Measurements from ENCODE around the gene SGCD.
A peak's percentile ranks its signal among the peaks of the same experiment; 100 is the strongest.

Gene SGCD

GRCh38 chr5:156716591-156717380 is 389.8 kb downstream of the SGCD start:
- H4K5ac ChIP-seq (ENCODE audit: low read length) = no peak overlapping the region
- peaks cover 3% of the 10 kb centered on the region for H3K4me1 ChIP-seq (ENCODE audit: control insufficient read depth, low read depth, low read length)
- H3K4me3 ChIP-seq (ENCODE audit: low read length) = no peak overlapping the region
- peak; percentile 25 for DNase-seq
- no peak overlapping the region for H2BK5ac ChIP-seq (ENCODE audit: low read length)
- no peaks in the 10 kb centered on the region for H3K79me1 ChIP-seq (ENCODE audit: low read length)
- H3K4me2 ChIP-seq (ENCODE audit: low read length) = no peak overlapping the region
- no peak overlapping the region for H3K18ac ChIP-seq (ENCODE audit: low read length)
- H2BK120ac ChIP-seq (ENCODE audit: low read depth, low read length) = no peak overlapping the region
- H4K8ac ChIP-seq (ENCODE audit: low read depth, low read length) = no peak overlapping the region
- WGBS (ENCODE audit: extremely low coverage, insufficient coverage, low lambda C conversion rate) = no CpG with 5 or more reads among the region's 4 CpGs
- H3K23ac ChIP-seq (ENCODE audit: low read length) = no peak overlapping the region
- no peaks in the 10 kb centered on the region for H3K27me3 ChIP-seq (ENCODE audit: insufficient read depth, low read length, poor library complexity)
- H3K36me3 ChIP-seq (ENCODE audit: control insufficient read depth, insufficient read depth, low read length) = no peaks in the 10 kb centered on the region
- H3K27ac ChIP-seq (ENCODE audit: low read depth, low read length) = no peak overlapping the region
- no peak overlapping the region for H2AK5ac ChIP-seq (ENCODE audit: low read length)
- H3K4ac ChIP-seq (ENCODE audit: low read depth, low read length) = no peak overlapping the region
- H2BK15ac ChIP-seq (replicated peaks; ENCODE audit: low read depth) = no peak overlapping the region
- no peak overlapping the region for H3K56ac ChIP-seq (ENCODE audit: low read length)
- no peaks in the 10 kb centered on the region for H3K79me2 ChIP-seq (ENCODE audit: control insufficient read depth, insufficient read depth, low read length)
- H3K9ac ChIP-seq (ENCODE audit: low read length) = no peak overlapping the region

GRCh38 chr5:156718985-156719384 is 392.0 kb downstream of the SGCD start:
- Histone ChIP-seq H2AK5ac (ENCODE audit: low read length) (no peak overlapping the region), H3K23ac (ENCODE audit: low read length) (no peak overlapping the region), H3K4me1 (ENCODE audit: control insufficient read depth, low read depth, low read length) (no peaks in the 10 kb centered on the region), H3K36me3 (ENCODE audit: control insufficient read depth, insufficient read depth, low read length) (no peaks in the 10 kb centered on the region), H2BK5ac (ENCODE audit: low read length) (no peak overlapping the region), H3K56ac (ENCODE audit: low read length) (no peak overlapping the region), H3K79me2 (ENCODE audit: control insufficient read depth, insufficient read depth, low read length) (no peaks in the 10 kb centered on the region), H3K79me1 (ENCODE audit: low read length) (no peaks in the 10 kb centered on the region), H3K18ac (ENCODE audit: low read length) (no peak overlapping the region), H3K9ac (ENCODE audit: low read length) (no peak overlapping the region), H3K27me3 (ENCODE audit: insufficient read depth, low read length, poor library complexity) (no peaks in the 10 kb centered on the region), H4K8ac (ENCODE audit: low read depth, low read length) (no peak overlapping the region), H3K4ac (ENCODE audit: low read depth, low read length) (no peak overlapping the region), H3K4me3 (ENCODE audit: low read length) (no peak overlapping the region), H3K4me2 (ENCODE audit: low read length) (no peak overlapping the region), H4K5ac (ENCODE audit: low read length) (no peak overlapping the region), H3K27ac (ENCODE audit: low read depth, low read length) (no peak overlapping the region), H2BK15ac (replicated peaks; ENCODE audit: low read depth) (no peak overlapping the region), H2BK120ac (ENCODE audit: low read depth, low read length) (no peak overlapping the region)
- no peak for DNase-seq
- no CpG with 5 or more reads among the region's 1 CpG for WGBS (ENCODE audit: extremely low coverage, insufficient coverage, low lambda C conversion rate)

GRCh38 chr5:156722358-156722757 is 395.4 kb downstream of the SGCD start:
- DNase-seq = no peak
- H3K4me3 ChIP-seq (ENCODE audit: low read length) = no peak overlapping the region

DNA sequence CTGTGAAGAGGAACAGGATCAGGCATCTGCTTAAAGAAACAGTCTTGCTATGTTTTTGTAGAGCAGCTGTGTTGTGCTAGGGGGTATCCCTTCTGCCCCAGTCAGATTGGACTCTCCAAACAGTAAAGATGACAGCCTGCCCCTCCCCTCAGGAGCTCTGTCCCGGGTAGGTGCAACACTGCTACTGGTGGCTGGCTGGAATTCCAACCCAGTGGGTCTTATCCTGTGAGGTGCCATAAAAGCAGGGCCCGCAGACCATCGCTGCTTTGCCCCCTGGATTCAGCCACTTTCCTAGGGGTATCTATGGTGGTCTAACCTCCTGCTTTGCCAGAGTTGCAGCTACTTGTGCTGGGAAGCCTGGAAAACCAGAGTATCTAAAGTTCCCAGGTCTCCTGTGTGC is 408.5 kb downstream of the SGCD start:
- H4K5ac ChIP-seq (ENCODE audit: low read length) = no peak overlapping the region
- H3K4me3 ChIP-seq (ENCODE audit: low read length) = no peak overlapping the region
- DNase-seq = no peak
- no peak overlapping the region for H3K27ac ChIP-seq (ENCODE audit: low read depth, low read length)
- H3K79me1 ChIP-seq (ENCODE audit: low read length) = no peaks in the 10 kb centered on the region
- H3K36me3 ChIP-seq (ENCODE audit: control insufficient read depth, insufficient read depth, low read length) = no peaks in the 10 kb centered on the region
- H3K79me2 ChIP-seq (ENCODE audit: control insufficient read depth, insufficient read depth, low read length) = no peaks in the 10 kb centered on the region
- H3K4ac ChIP-seq (ENCODE audit: low read depth, low read length) = no peak overlapping the region
- no peak overlapping the region for H3K9ac ChIP-seq (ENCODE audit: low read length)
- H2BK120ac ChIP-seq (ENCODE audit: low read depth, low read length) = no peak overlapping the region
- H3K4me2 ChIP-seq (ENCODE audit: low read length) = no peak overlapping the region
- no peaks in the 10 kb centered on the region for H3K27me3 ChIP-seq (ENCODE audit: insufficient read depth, low read length, poor library complexity)
- no peak overlapping the region for H2BK15ac ChIP-seq (replicated peaks; ENCODE audit: low read depth)
- H3K56ac ChIP-seq (ENCODE audit: low read length) = no peak overlapping the region
- H3K23ac ChIP-seq (ENCODE audit: low read length) = no peak overlapping the region
- H4K8ac ChIP-seq (ENCODE audit: low read depth, low read length) = no peak overlapping the region
- no peak overlapping the region for H2AK5ac ChIP-seq (ENCODE audit: low read length)
- H3K4me1 ChIP-seq (ENCODE audit: control insufficient read depth, low read depth, low read length) = no peaks in the 10 kb centered on the region
- WGBS (ENCODE audit: extremely low coverage, insufficient coverage, low lambda C conversion rate) = no CpG with 5 or more reads among the region's 3 CpGs
- H2BK5ac ChIP-seq (ENCODE audit: low read length) = no peak overlapping the region
- H3K18ac ChIP-seq (ENCODE audit: low read length) = no peak overlapping the region

More at GRCh38 chr5:156722358-156722757, 395.4 kb downstream of the SGCD start:
- no peaks in the 10 kb centered on the region for H3K79me2 ChIP-seq (ENCODE audit: control insufficient read depth, insufficient read depth, low read length)
- H3K4me1 ChIP-seq (ENCODE audit: control insufficient read depth, low read depth, low read length) = no peaks in the 10 kb centered on the region
- H3K79me1 ChIP-seq (ENCODE audit: low read length) = no peaks in the 10 kb centered on the region
- H3K4me2 ChIP-seq (ENCODE audit: low read length) = no peak overlapping the region
- H4K5ac ChIP-seq (ENCODE audit: low read length) = no peak overlapping the region
- H2AK5ac ChIP-seq (ENCODE audit: low read length) = no peak overlapping the region
- H3K9ac ChIP-seq (ENCODE audit: low read length) = no peak overlapping the region
- no peak overlapping the region for H3K27ac ChIP-seq (ENCODE audit: low read depth, low read length)
- H2BK15ac ChIP-seq (replicated peaks; ENCODE audit: low read depth) = no peak overlapping the region
- no peak overlapping the region for H2BK5ac ChIP-seq (ENCODE audit: low read length)
- no peak overlapping the region for H4K8ac ChIP-seq (ENCODE audit: low read depth, low read length)
- no peak overlapping the region for H3K4ac ChIP-seq (ENCODE audit: low read depth, low read length)
- no peaks in the 10 kb centered on the region for H3K27me3 ChIP-seq (ENCODE audit: insufficient read depth, low read length, poor library complexity)
- no peak overlapping the region for H3K18ac ChIP-seq (ENCODE audit: low read length)
- no peaks in the 10 kb centered on the region for H3K36me3 ChIP-seq (ENCODE audit: control insufficient read depth, insufficient read depth, low read length)
- no peak overlapping the region for H3K56ac ChIP-seq (ENCODE audit: low read length)
- H2BK120ac ChIP-seq (ENCODE audit: low read depth, low read length) = no peak overlapping the region
- no peak overlapping the region for H3K23ac ChIP-seq (ENCODE audit: low read length)

DNA sequence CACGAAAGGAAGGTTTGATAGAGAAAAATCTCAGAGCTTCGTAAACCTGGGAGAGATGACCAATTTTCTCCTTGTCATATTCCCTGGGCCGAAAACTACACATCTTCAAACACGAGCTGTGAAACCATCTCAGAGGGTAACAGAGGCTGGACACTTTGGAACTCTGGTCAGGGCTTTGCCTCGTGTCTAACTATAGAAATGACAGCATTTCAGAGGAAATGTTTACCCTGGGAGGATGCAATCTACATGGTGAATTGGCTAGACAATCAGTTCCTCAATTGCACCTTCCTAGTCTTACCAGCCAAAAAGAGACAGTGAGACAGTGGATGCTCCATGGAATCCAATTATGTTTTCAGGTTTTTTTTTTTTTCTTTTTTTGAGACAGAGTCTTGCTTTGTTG is 414.6 kb downstream of the SGCD start:
- no peak overlapping the region for H3K4me2 ChIP-seq (ENCODE audit: low read length)
- H3K27me3 ChIP-seq (ENCODE audit: insufficient read depth, low read length, poor library complexity) = no peaks in the 10 kb centered on the region
- no peak overlapping the region for H2BK5ac ChIP-seq (ENCODE audit: low read length)

GRCh38 chr5:156753846-156754245 is 426.9 kb downstream of the SGCD start:
- Histone ChIP-seq H3K79me1 (ENCODE audit: low read length) (no peaks in the 10 kb centered on the region), H3K23ac (ENCODE audit: low read length) (no peak overlapping the region), H4K8ac (ENCODE audit: low read depth, low read length) (no peak overlapping the region), H3K9ac (ENCODE audit: low read length) (no peak overlapping the region), H3K4me3 (ENCODE audit: low read length) (no peak overlapping the region), H2BK5ac (ENCODE audit: low read length) (no peak overlapping the region), H4K5ac (ENCODE audit: low read length) (no peak overlapping the region), H3K36me3 (ENCODE audit: control insufficient read depth, insufficient read depth, low read length) (no peaks in the 10 kb centered on the region), H3K4ac (ENCODE audit: low read depth, low read length) (no peak overlapping the region), H2BK15ac (replicated peaks; ENCODE audit: low read depth) (no peak overlapping the region), H3K56ac (ENCODE audit: low read length) (no peak overlapping the region), H3K27me3 (ENCODE audit: insufficient read depth, low read length, poor library complexity) (no peaks in the 10 kb centered on the region), H2AK5ac (ENCODE audit: low read length) (no peak overlapping the region), H3K79me2 (ENCODE audit: control insufficient read depth, insufficient read depth, low read length) (no peaks in the 10 kb centered on the region), H3K18ac (ENCODE audit: low read length) (no peak overlapping the region), H3K27ac (ENCODE audit: low read depth, low read length) (no peak overlapping the region), H3K4me1 (ENCODE audit: control insufficient read depth, low read depth, low read length) (no peaks in the 10 kb centered on the region), H2BK120ac (ENCODE audit: low read depth, low read length) (no peak overlapping the region), H3K4me2 (ENCODE audit: low read length) (no peak overlapping the region)
- WGBS (ENCODE audit: extremely low coverage, insufficient coverage, low lambda C conversion rate) = no CpG with 5 or more reads among the region's 3 CpGs
- DNase-seq = peak; percentile 30

More for the DNA sequence above, 414.6 kb downstream of the SGCD start:
- Histone ChIP-seq H3K4me3 (ENCODE audit: low read length) (no peak overlapping the region), H3K79me2 (ENCODE audit: control insufficient read depth, insufficient read depth, low read length) (no peaks in the 10 kb centered on the region), H3K18ac (ENCODE audit: low read length) (no peak overlapping the region), H3K36me3 (ENCODE audit: control insufficient read depth, insufficient read depth, low read length) (no peaks in the 10 kb centered on the region), H4K8ac (ENCODE audit: low read depth, low read length) (no peak overlapping the region), H3K27ac (ENCODE audit: low read depth, low read length) (no peak overlapping the region), H3K79me1 (ENCODE audit: low read length) (no peaks in the 10 kb centered on the region), H2AK5ac (ENCODE audit: low read length) (no peak overlapping the region), H3K4me1 (ENCODE audit: control insufficient read depth, low read depth, low read length) (no peaks in the 10 kb centered on the region), H4K5ac (ENCODE audit: low read length) (no peak overlapping the region), H3K56ac (ENCODE audit: low read length) (no peak overlapping the region), H2BK15ac (replicated peaks; ENCODE audit: low read depth) (no peak overlapping the region), H3K4ac (ENCODE audit: low read depth, low read length) (no peak overlapping the region), H3K23ac (ENCODE audit: low read length) (no peak overlapping the region), H3K9ac (ENCODE audit: low read length) (no peak overlapping the region), H2BK120ac (ENCODE audit: low read depth, low read length) (no peak overlapping the region)
- no CpG with 5 or more reads among the region's 5 CpGs for WGBS (ENCODE audit: extremely low coverage, insufficient coverage, low lambda C conversion rate)
- no peak for DNase-seq
